ENCODE measurements around the gene LAD1. TPM values are rescaled to one million over a fixed set of nuclear protein-coding genes. Genes with fewer than 3 reads are reported as not detected.

LAD1 gene
- total RNA-seq, 1 donor: not detected

- no peak for TF ChIP-seq CTCF (IDR thresholded peaks at IDR 0.05; ENCODE audit: insufficient read depth, low read length)
- H3K4me3 ChIP-seq (ENCODE audit: low read depth, low read length): no peak overlapping the region
- no peak for DNase-seq (ENCODE audit: low read depth)
These were observed 7.9 kb downstream of the LAD1 start for GRCh38 chr1:201391225-201391624.

- TF ChIP-seq CTCF (IDR thresholded peaks at IDR 0.05; ENCODE audit: insufficient read depth, low read length): no peak
- DNase-seq (ENCODE audit: low read depth): no peak
- H3K4me3 ChIP-seq (ENCODE audit: low read depth, low read length): no peak overlapping the region
These were observed 10.1 kb downstream of the LAD1 start for GRCh38 chr1:201389051-201389450.

- DNase-seq (ENCODE audit: low read depth): no peak
- no peak for TF ChIP-seq CTCF (IDR thresholded peaks at IDR 0.05; ENCODE audit: insufficient read depth, low read length)
- no peak overlapping the region for H3K4me3 ChIP-seq (ENCODE audit: low read depth, low read length)
These were observed 12.9 kb downstream of the LAD1 start for GRCh38 chr1:201386208-201386607.

- TF ChIP-seq CTCF (IDR thresholded peaks at IDR 0.05; ENCODE audit: insufficient read depth, low read length): peak; percentile 88
- DNase-seq (ENCODE audit: low read depth): peak; percentile 30
- no peak overlapping the region for H3K4me3 ChIP-seq (ENCODE audit: low read depth, low read length)
These were observed 13.7 kb downstream of the LAD1 start for GRCh38 chr1:201385299-201385891.

GRCh38 chr1:201384406-201384782 lies 14.7 kb downstream of the LAD1 start:
- H3K4me3 ChIP-seq (ENCODE audit: low read depth, low read length): no peak overlapping the region
- no peak for TF ChIP-seq CTCF (IDR thresholded peaks at IDR 0.05; ENCODE audit: insufficient read depth, low read length)
- DNase-seq (ENCODE audit: low read depth): no peak

DNA sequence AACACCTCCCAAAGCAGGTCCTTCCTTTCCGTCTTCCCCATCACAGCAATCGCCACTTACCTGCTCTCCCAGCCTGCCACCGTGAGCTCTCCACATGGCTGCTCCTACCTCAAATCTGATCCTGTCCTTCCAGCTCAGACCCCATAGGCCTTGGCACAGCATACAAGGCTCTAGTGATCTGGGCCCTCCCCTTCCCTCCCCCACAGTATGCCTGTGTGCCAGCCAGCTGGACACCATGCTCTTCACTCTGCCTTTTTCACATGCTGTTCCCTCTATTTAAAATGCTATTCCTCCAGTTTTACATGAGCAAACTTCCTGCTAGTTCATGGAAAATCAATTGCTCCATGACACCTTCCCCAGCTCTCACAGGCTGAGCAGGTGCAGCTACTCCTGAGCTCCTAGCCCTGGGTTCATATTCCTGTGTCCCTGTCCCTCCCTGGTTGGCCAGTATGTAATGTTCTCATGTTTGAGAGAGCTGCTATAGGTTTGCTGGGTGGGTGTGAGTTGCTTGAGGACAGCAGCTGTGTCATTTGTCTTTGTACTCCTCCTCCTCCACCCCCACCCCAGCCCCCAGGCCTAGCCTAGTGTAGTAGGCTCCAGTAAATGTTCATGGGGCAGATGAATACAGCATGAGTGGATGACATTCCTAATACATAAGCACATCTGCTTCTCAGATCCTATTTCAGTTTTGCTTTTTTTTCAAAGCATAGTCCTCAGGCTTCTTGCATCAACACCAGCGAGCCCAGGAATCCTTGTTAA lies 15.3 kb downstream of the LAD1 start:
- no peak overlapping the region for H3K4me3 ChIP-seq (ENCODE audit: low read depth, low read length)
- peak; percentile 82 for DNase-seq (ENCODE audit: low read depth)
- TF ChIP-seq CTCF (IDR thresholded peaks at IDR 0.05; ENCODE audit: insufficient read depth, low read length): no peak

All from fibroblast of the aortic adventitia (primary cell).